RCC 7860 (cell line): ENCODE measurements around the gene JOSD2.
A peak's percentile ranks its signal among the peaks of the same experiment; 100 is the strongest.
"Not testable (repeated sequence)": the region's sequence is repeated elsewhere in the genome, so short reads cannot be mapped to it uniquely, and the experiment has no call there.

Experiments
- DNase-seq: peaks from one replicate; pipeline ENCODE4 v3.0.0-alpha.2; 2015; ENCODE audit warnings: low spot score
- FAIRE-seq: peaks from 2 replicates; lab custom pipeline; 2012; peaks lifted over from hg19 to GRCh38; lab: Jason Lieb, UNC

Gene JOSD2

GRCh38 chr19:50478901-50479715 is 31.9 kb downstream of the JOSD2 start:
- FAIRE-seq (no peak), DNase-seq (no peak)

- no peak for FAIRE-seq
- DNase-seq, result no peak
These were observed 33.1 kb downstream of the JOSD2 start for GRCh38 chr19:50477751-50478515.

GRCh38 chr19:50476907-50477238 is 34.1 kb downstream of the JOSD2 start:
- FAIRE-seq, result no peak
- DNase-seq, result no peak

- DNase-seq (peak; percentile 70), FAIRE-seq (no peak)
These were observed 34.6 kb downstream of the JOSD2 start, which contains the start of the genes EMC10 and GARIN5A for GRCh38 chr19:50476224-50476906. EMC10 (plus strand) TSS chr19:50476507; CDS start chr19:50476545, 38 bp downstream. GARIN5A (minus strand) TSS chr19:50476848; CDS start chr19:50476388, 460 bp downstream.

- FAIRE-seq (no peak), DNase-seq (no peak)
These were observed 35.2 kb downstream of the JOSD2 start for GRCh38 chr19:50475736-50476223.

GRCh38 chr19:50475101-50475568 is 35.9 kb downstream of the JOSD2 start:
- FAIRE-seq, result no peak

GRCh38 chr19:50473336-50473735 is 37.7 kb downstream of the JOSD2 start:
- DNase-seq, FAIRE-seq: not testable (repeated sequence)

More at GRCh38 chr19:50475101-50475568, 35.9 kb downstream of the JOSD2 start:
- no peak for DNase-seq

GRCh38 chr19:50468818-50469217 is 42.2 kb downstream of the JOSD2 start:
- no peak for FAIRE-seq

GRCh38 chr19:50467566-50467965 is 43.4 kb downstream of the JOSD2 start:
- no peak for FAIRE-seq
- no peak for DNase-seq

More at GRCh38 chr19:50468818-50469217, 42.2 kb downstream of the JOSD2 start:
- DNase-seq, result no peak

- FAIRE-seq (no peak), DNase-seq (no peak)
These were observed 44.3 kb downstream of the JOSD2 start for GRCh38 chr19:50466706-50467039.

- no peak for FAIRE-seq
- no peak for DNase-seq
These were observed 44.8 kb downstream of the JOSD2 start for GRCh38 chr19:50465986-50466705.

- DNase-seq (no peak), FAIRE-seq (no peak)
These were observed 46.0 kb downstream of the JOSD2 start for GRCh38 chr19:50465000-50465399.

GRCh38 chr19:50464348-50464747 is 46.6 kb downstream of the JOSD2 start:
- FAIRE-seq (no peak), DNase-seq (no peak)

- DNase-seq (no peak), FAIRE-seq (no peak)
These were observed 48.0 kb downstream of the JOSD2 start for GRCh38 chr19:50462970-50463369.

GRCh38 chr19:50461066-50461875 is 49.7 kb downstream of the JOSD2 start:
- DNase-seq (peak; percentile 59), FAIRE-seq (no peak)

GRCh38 chr19:50460161-50460765 is 50.7 kb downstream of the JOSD2 start:
- DNase-seq (peak; percentile 76), FAIRE-seq (no peak)

- no peak for FAIRE-seq
- no peak for DNase-seq
These were observed 51.4 kb downstream of the JOSD2 start for GRCh38 chr19:50459638-50460037.

- FAIRE-seq, result no peak
- no peak for DNase-seq
These were observed 51.9 kb downstream of the JOSD2 start for GRCh38 chr19:50459067-50459456.

- FAIRE-seq, result no peak
- no peak for DNase-seq
These were observed 52.5 kb downstream of the JOSD2 start for GRCh38 chr19:50458396-50459066.
